AG04449 (cell line): ENCODE results near the gene MYO1B.

Experiments used
- CTCF ChIA-PET: fragments of 350-600 bp; formaldehyde crosslinking; extraction: SDS; loops from one replicate; lab custom pipeline; 2021; ENCODE audit warnings: antibody characterized with exemption; lab: Yijun Ruan, JAX
- POLR2A ChIA-PET: fragments of 400-600, 350-600 bp; formaldehyde crosslinking; extraction: SDS; loops from one replicate; lab custom pipeline; 2020; ENCODE audit warnings: antibody characterized with exemption, inconsistent platforms; lab: Yijun Ruan, JAX
- DNase-seq: peaks from one replicate; pipeline ENCODE4 v3.0.0-alpha.2; 2010; ENCODE audit warnings: low read depth, low spot score
- H3K4me3 ChIP-seq: 2 replicates; pipeline ENCODE4 v1.5.1; 2011; ENCODE audit warnings: low read depth, mild to moderate bottlenecking, control low read depth, low read length
- CTCF ChIP-seq: IDR thresholded peaks from one replicate; pipeline ENCODE4 v1.5.1; 2011; ENCODE audit warnings: mild to moderate bottlenecking, moderate library complexity, low read length, control low read depth, inconsistent platforms; ENCODE audit not compliant: insufficient read depth; ENCODE audit errors: missing control alignments

The MYO1B gene

GRCh38 chr2:191268596-191268995, 23.4 kb downstream of the MYO1B start:
- no peak overlapping the region for H3K4me3 ChIP-seq
- DNase-seq = no peak
- ChIA-PET POLR2A (no interaction called here), CTCF (no interaction called here)
- no peak for TF ChIP-seq CTCF

- CTCF ChIA-PET = interaction anchor here (1.5 to 1.7 kb wide), 2 partner anchors 9 to 231 kb away, joined by 7 read pairs; no protein-coding TSS in a partner anchor
Observed at GRCh38 chr2:191270306-191271161, 25.3 kb downstream of the MYO1B start.

GRCh38 chr2:191272064-191272463, 26.9 kb downstream of the MYO1B start:
- ChIA-PET POLR2A (no interaction called here), CTCF (interaction anchor here (1.5 kb wide), 1 partner anchor 250 kb away, joined by 4 read pairs; no protein-coding TSS in a partner anchor)
- H3K4me3 ChIP-seq = no peak overlapping the region
- no peak for DNase-seq
- no peak for TF ChIP-seq CTCF

More at GRCh38 chr2:191270306-191271161, 25.3 kb downstream of the MYO1B start:
- POLR2A ChIA-PET = no interaction called here
- H3K4me3 ChIP-seq = no peak overlapping the region
- no peak for TF ChIP-seq CTCF
- no peak for DNase-seq

- no peak for TF ChIP-seq CTCF
- POLR2A ChIA-PET = no interaction called here
- no peak for DNase-seq
- CTCF ChIA-PET = no interaction called here
- no peak overlapping the region for H3K4me3 ChIP-seq
Observed at GRCh38 chr2:191274413-191274815, 29.2 kb downstream of the MYO1B start.

DNA sequence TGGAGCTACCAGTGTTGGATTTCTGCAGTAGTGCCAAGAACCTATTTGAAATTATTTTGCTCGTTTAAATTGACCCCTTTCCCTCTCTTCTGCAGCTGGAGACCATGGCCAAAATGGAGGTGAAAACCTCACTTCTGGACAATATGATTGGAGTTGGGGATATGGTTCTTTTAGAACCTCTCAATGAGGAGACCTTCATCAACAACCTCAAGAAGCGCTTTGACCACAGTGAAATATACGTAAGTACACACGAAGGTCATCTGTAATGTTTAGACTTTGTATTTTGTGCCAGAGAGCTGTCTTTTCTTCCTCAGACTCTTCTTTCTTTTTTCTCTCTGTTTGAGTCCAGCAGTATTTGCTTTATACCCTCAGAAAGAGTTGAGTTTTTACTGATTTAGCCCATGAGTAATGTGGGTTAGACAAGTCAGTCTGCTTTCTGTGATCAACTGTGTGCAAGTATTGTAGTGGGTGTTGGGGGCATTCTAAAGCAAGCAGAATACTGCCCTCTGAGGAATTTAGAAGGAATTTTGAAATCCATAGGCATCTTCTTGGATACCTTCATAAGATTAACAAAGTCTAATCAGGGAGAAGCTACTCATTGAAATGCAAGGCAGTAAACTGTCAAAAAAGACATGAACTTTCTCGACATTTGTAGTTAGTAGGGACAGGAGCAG, 31.7 kb downstream of the MYO1B start:
- ChIA-PET POLR2A (no interaction called here), CTCF (interaction anchor here (1.7 to 2.7 kb wide), 5 partner anchors 21 to 245 kb away, joined by 4 to 10 read pairs (median 5); no protein-coding TSS in a partner anchor)
- no peak overlapping the region for H3K4me3 ChIP-seq
- DNase-seq = no peak
- TF ChIP-seq CTCF = no peak

DNA sequence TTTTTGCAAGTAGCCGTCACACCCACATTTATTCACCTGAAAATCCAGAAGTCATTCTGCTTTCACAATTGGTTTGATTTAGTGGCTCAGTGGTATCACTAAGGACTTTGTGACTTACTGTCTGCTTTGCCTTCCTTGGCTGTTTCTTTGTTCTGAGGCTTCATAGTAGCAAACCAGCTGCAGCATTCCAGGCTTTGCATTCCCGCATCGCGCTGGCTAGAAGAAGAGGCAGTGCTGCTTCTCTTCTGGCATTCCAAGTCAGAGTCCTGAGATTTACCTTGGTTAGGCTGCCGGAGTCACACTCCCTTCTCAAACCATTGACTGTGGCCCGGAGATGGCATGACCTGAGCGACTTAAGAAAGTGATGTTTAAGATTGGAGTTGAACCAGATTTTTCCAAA, 35.1 kb downstream of the MYO1B start:
- no peak for TF ChIP-seq CTCF
- ChIA-PET POLR2A (no interaction called here), CTCF (interaction anchor here (1.0 to 1.9 kb wide), 4 partner anchors 9 to 222 kb away, joined by 3 to 7 read pairs (median 4); no protein-coding TSS in a partner anchor)
- H3K4me3 ChIP-seq = no peak overlapping the region
- no peak for DNase-seq
